ENCODE data around the gene CELA2A.

DNA sequence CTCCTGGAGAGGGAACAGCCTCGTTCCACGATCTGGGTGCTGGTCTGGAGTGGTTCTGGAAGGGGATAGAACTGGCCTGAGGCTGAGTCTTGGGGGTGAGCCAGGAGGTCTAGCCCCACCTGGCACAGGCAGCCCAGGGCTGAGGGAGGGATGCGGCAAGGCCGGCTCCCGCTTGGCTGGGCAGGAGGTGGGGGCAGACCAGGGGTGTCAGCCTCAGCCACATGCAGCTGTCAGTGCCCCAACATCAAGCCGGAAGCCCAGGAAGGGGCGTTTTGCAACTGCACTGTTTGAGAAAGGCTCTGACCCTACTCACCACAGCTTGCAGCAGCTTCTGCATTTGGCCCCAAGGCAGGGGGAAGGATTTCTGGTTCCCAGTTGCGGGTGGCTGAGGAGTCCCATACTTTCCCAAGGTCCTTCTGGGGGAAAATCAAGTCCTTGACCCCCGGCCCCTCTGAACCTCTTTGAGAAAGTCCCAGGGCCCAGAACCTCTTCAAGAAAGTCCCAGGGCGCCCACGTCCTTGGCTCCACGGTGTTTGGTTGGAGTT, 44.9 kb upstream of the CELA2A start:
- TF ChIP-seq POLR2AphosphoS5 (IDR thresholded peaks at IDR 0.05; ENCODE audit: low read depth) = peak; percentile 94
- TF ChIP-seq, protein P1, sequence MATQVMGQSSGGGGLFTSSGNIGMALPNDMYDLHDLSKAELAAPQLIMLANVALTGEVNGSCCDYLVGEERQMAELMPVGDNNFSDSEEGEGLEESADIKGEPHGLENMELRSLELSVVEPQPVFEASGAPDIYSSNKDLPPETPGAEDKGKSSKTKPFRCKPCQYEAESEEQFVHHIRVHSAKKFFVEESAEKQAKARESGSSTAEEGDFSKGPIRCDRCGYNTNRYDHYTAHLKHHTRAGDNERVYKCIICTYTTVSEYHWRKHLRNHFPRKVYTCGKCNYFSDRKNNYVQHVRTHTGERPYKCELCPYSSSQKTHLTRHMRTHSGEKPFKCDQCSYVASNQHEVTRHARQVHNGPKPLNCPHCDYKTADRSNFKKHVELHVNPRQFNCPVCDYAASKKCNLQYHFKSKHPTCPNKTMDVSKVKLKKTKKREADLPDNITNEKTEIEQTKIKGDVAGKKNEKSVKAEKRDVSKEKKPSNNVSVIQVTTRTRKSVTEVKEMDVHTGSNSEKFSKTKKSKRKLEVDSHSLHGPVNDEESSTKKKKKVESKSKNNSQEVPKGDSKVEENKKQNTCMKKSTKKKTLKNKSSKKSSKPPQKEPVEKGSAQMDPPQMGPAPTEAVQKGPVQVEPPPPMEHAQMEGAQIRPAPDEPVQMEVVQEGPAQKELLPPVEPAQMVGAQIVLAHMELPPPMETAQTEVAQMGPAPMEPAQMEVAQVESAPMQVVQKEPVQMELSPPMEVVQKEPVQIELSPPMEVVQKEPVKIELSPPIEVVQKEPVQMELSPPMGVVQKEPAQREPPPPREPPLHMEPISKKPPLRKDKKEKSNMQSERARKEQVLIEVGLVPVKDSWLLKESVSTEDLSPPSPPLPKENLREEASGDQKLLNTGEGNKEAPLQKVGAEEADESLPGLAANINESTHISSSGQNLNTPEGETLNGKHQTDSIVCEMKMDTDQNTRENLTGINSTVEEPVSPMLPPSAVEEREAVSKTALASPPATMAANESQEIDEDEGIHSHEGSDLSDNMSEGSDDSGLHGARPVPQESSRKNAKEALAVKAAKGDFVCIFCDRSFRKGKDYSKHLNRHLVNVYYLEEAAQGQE (IDR thresholded peaks at IDR 0.05; ENCODE audit: insufficient replicate concordance, low read depth) = peak; percentile 23
- TF ChIP-seq, protein P2, sequence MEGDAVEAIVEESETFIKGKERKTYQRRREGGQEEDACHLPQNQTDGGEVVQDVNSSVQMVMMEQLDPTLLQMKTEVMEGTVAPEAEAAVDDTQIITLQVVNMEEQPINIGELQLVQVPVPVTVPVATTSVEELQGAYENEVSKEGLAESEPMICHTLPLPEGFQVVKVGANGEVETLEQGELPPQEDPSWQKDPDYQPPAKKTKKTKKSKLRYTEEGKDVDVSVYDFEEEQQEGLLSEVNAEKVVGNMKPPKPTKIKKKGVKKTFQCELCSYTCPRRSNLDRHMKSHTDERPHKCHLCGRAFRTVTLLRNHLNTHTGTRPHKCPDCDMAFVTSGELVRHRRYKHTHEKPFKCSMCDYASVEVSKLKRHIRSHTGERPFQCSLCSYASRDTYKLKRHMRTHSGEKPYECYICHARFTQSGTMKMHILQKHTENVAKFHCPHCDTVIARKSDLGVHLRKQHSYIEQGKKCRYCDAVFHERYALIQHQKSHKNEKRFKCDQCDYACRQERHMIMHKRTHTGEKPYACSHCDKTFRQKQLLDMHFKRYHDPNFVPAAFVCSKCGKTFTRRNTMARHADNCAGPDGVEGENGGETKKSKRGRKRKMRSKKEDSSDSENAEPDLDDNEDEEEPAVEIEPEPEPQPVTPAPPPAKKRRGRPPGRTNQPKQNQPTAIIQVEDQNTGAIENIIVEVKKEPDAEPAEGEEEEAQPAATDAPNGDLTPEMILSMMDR (IDR thresholded peaks at IDR 0.05; ENCODE audit: insufficient read depth, low read length) = no peak
